OCI-LY7 (cell line): Measurements from ENCODE around the gene NDUFB4. TPM values are rescaled to one million over a fixed set of nuclear protein-coding genes. Genes with fewer than 3 reads are reported as not detected.
"Not testable (repeated sequence)": the region's sequence is repeated elsewhere in the genome, so short reads cannot be mapped to it uniquely, and the experiment has no call there.

Experiments used
- BruUV-seq: library from RNA; stranded (reverse); fragments of 400-500 nt; replicated peaks from 2 replicates; lab custom pipeline; 2021; lab: Mats Ljungman, UMichigan
- CTCF ChIA-PET: fragments of 300-600 bp; sonication (Branson Sonifier 250); formaldehyde crosslinking; loops from one replicate; lab custom pipeline; 2022; ENCODE audit warnings: antibody characterized with exemption; ENCODE audit not compliant: unreplicated experiment; lab: Charles Lee
- POLR2A ChIA-PET: fragments of 300-600 bp; sonication (Branson Sonifier 250); formaldehyde crosslinking; loops from one replicate; lab custom pipeline; 2022; ENCODE audit warnings: antibody characterized with exemption; lab: Charles Lee
- DNase-seq: peaks from one replicate; pipeline ENCODE4 v3.0.0-alpha.2; 2015; ENCODE audit warnings: low spot score
- H2AFZ ChIP-seq: fragments of 200-600 bp; sonication (generic), shearing (Covaris generic); 2 replicates; pipeline ENCODE4 v1.6.1; 2014; ENCODE audit warnings: mild to moderate bottlenecking, antibody characterized with exemption, low read length, moderate library complexity
- H3K27ac ChIP-seq: fragments of 200-600 bp; sonication (generic); 2 replicates; pipeline ENCODE4 v1.5.1; 2014; ENCODE audit warnings: mixed run types, low read depth, mild to moderate bottlenecking, moderate library complexity, low read length, inconsistent platforms; ENCODE audit not compliant: poor library complexity, severe bottlenecking
- H3K36me3 ChIP-seq: fragments of 200-600 bp; sonication (generic); 2 replicates; pipeline ENCODE4 v1.6.1; 2014; ENCODE audit warnings: mild to moderate bottlenecking, antibody characterized with exemption, low read length, moderate library complexity, mixed read lengths; ENCODE audit not compliant: insufficient read depth
- H3K4me1 ChIP-seq: fragments of 200-600 bp; sonication (generic); 2 replicates; pipeline ENCODE4 v1.5.1; 2014; ENCODE audit warnings: mild to moderate bottlenecking, low read length; ENCODE audit not compliant: insufficient read depth, poor library complexity, severe bottlenecking
- H3K4me2 ChIP-seq: fragments of 200-600 bp; sonication (generic); 2 replicates; pipeline ENCODE4 v1.6.1; 2014; ENCODE audit warnings: mild to moderate bottlenecking, low read length
- H3K4me3 ChIP-seq: fragments of 200-600 bp; sonication (generic); 2 replicates; pipeline ENCODE4 v1.5.1; 2014; ENCODE audit warnings: mild to moderate bottlenecking, low read depth, low read length; ENCODE audit not compliant: poor library complexity, severe bottlenecking
- H3K79me2 ChIP-seq: fragments of 200-600 bp; sonication (generic); 2 replicates; pipeline ENCODE4 v1.6.1; 2016; ENCODE audit warnings: low read depth, mild to moderate bottlenecking, low read length, moderate library complexity, mixed read lengths; ENCODE audit not compliant: insufficient read depth
- H3K9me2 ChIP-seq: fragments of 200-600 bp; sonication (generic); 2 replicates; pipeline ENCODE4 v1.6.1; 2016; ENCODE audit warnings: mild to moderate bottlenecking, low read length, mixed read lengths; ENCODE audit not compliant: insufficient read depth
- H3K9me3 ChIP-seq: fragments of 200-600 bp; sonication (generic); 2 replicates; pipeline ENCODE4 v1.6.1; 2014; ENCODE audit warnings: mild to moderate bottlenecking, mixed run types, low read length, mixed read lengths
- H4K20me1 ChIP-seq: fragments of 200-600 bp; sonication (generic); 2 replicates; pipeline ENCODE4 v1.6.1; 2014; ENCODE audit warnings: mild to moderate bottlenecking, antibody characterized with exemption, low read length, moderate library complexity, mixed read lengths; ENCODE audit not compliant: insufficient read depth
- CTCF ChIP-seq: fragments of 200-600 bp; sonication (generic); conservative IDR thresholded peaks from 2 replicates; pipeline ENCODE4 v1.5.1; 2014; ENCODE audit warnings: mild to moderate bottlenecking, antibody characterized with exemption, low read length, moderate library complexity, mixed read lengths
- EZH2phosphoT487 ChIP-seq: fragments of 200-600 bp; sonication (generic); IDR thresholded peaks from 2 replicates; pipeline ENCODE4 v1.6.1; 2018; ENCODE audit warnings: low read depth, borderline replicate concordance, mild to moderate bottlenecking, mixed run types, antibody characterized with exemption, low read length, moderate library complexity, mixed read lengths
- intact Hi-C: fragments of 100-400 bp; cut with micrococcal nuclease; formaldehyde crosslinking; loops from one replicate; pipeline ENCODE4 v1.10.0; 2022; ENCODE audit not compliant: unreplicated experiment
- total RNA-seq, 2 experiments: library from RNA; depleted of rRNA in 1 of 2; stranded (reverse); fragments of >200 nt in 1 of 2; shearing (Covaris generic) in 1 of 2; gene quantifications; 2 replicates each; pipeline ENCODE4 v1.2.3, GENCODE V29; 2014 to 2022

NDUFB4 gene
- total RNA-seq, 2 experiments from 2014 or later = 130 to 145 TPM

DNA sequence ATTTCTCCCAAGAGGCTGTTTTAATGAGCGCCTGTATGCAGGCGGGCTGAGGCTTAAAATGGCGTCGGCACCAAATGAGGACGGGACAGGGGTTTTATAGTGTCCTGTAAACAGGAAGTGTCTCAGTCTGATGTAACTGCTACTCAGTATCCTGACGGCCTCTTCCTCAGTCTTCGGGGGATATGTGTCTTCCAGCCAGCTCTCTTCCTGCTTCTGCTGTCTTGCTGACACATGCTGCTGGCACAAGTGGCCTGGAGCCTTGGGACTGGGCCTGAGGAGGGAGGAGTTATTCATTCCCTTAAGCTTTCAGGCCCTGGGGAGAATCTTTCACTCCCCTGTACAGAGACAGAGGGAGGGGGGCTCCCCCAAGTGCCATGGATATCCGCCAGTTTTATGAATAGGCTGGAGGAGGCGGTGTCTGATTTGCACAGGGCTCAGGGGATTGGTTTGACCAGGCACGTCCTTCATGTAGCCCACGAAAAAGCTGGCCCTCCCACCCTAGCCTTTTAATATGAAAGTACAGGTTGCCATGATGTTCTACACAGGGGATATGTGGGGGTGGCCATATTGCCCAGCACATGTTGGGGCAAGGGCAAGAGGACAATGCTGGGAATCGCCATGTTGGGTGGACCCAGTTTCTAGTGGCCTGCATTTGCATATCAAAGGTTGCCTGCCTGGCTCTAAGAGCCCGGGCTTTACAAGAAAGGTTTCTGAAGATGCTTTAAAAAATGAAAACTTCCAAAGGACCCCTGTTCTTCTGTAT is 19.9 kb downstream of the NDUFB4 start:
- ChIA-PET CTCF (no interaction called here), POLR2A (interaction anchor here (1.6 kb wide), 1 partner anchor 20 kb away, joined by 6 read pairs; the partner anchor contains the start of gene NDUFB4)
- no peak overlapping the region for H3K4me3 ChIP-seq
- H3K4me1 ChIP-seq = peaks cover 5% of the 10 kb centered on the region
- H3K36me3 ChIP-seq = no peaks in the 10 kb centered on the region
- no peak overlapping the region for H3K4me2 ChIP-seq
- intact Hi-C loops = no loop called here
- no peaks in the 10 kb centered on the region for H3K79me2 ChIP-seq
- no peaks in the 10 kb centered on the region for H3K9me3 ChIP-seq
- no peaks in the 10 kb centered on the region for H4K20me1 ChIP-seq
- no peak for TF ChIP-seq EZH2phosphoT487
- TF ChIP-seq CTCF = no peak
- no TSS peak for BruUV-seq
- peak overlapping the region; percentile 70 for H2AFZ ChIP-seq
- H3K27ac ChIP-seq = no peak overlapping the region
- no peaks in the 10 kb centered on the region for H3K9me2 ChIP-seq
- DNase-seq = no peak

- H3K79me2 ChIP-seq, H3K4me2 ChIP-seq, H4K20me1 ChIP-seq, H3K4me3 ChIP-seq, H3K4me1 ChIP-seq, BruUV-seq, H3K9me2 ChIP-seq, CTCF ChIA-PET, H3K9me3 ChIP-seq, POLR2A ChIA-PET, H3K27ac ChIP-seq, intact Hi-C loops, H3K36me3 ChIP-seq, DNase-seq, H2AFZ ChIP-seq: not testable (repeated sequence)
These were observed 20.6 kb downstream of the NDUFB4 start for GRCh38 chr3:120616745-120617144.

GRCh38 chr3:120622457-120622856 is 26.3 kb downstream of the NDUFB4 start:
- Histone ChIP-seq H4K20me1 (no peaks in the 10 kb centered on the region), H3K4me3 (no peak overlapping the region), H3K79me2 (no peaks in the 10 kb centered on the region), H3K9me2 (no peaks in the 10 kb centered on the region), H3K27ac (no peak overlapping the region), H3K4me2 (no peak overlapping the region), H3K9me3 (peaks cover 21% of the 10 kb centered on the region), H3K4me1 (no peaks in the 10 kb centered on the region), H2AFZ (no peak overlapping the region), H3K36me3 (no peaks in the 10 kb centered on the region)
- TF ChIP-seq EZH2phosphoT487 (no peak), CTCF (no peak)
- CTCF ChIA-PET = no interaction called here
- POLR2A ChIA-PET = interaction anchor here (0.6 kb wide), 1 partner anchor 919 kb away, joined by 3 read pairs; no protein-coding TSS in a partner anchor
- BruUV-seq = no TSS peak
- DNase-seq = no peak
- intact Hi-C loops = no loop called here
